H1 (cell line): ENCODE data around the gene RMND5B. TPM values are rescaled to one million over a fixed set of nuclear protein-coding genes. Genes with fewer than 3 reads are reported as not detected.

Experiments
- CTCF ChIA-PET: fragments of 300-600 bp; sonication (Branson Sonifier 250); formaldehyde crosslinking; loops from one replicate; lab custom pipeline; 2021; ENCODE audit not compliant: partially characterized antibody; lab: Charles Lee
- POLR2A ChIA-PET: fragments of 300-600 bp; sonication (Branson Sonifier 250); formaldehyde crosslinking; loops from one replicate; lab custom pipeline; 2021; ENCODE audit warnings: inconsistent platforms; ENCODE audit not compliant: partially characterized antibody; lab: Charles Lee
- DNase-seq, 2 experiments: peaks; one replicate each; pipeline versions ENCODE4 v3.0.0 to v3.0.0-alpha.2; 2010 to 2022; ENCODE audit warnings: low spot score in 2 of 2, low read depth in 1 of 2, mixed read lengths in 1 of 2
- FAIRE-seq: peaks from 2 replicates; lab custom pipeline; 2011; peaks lifted over from hg19 to GRCh38; lab: Jason Lieb, UNC
- H2AFZ ChIP-seq: 2 replicates; pipeline ENCODE4 v1.8.1; 2012; ENCODE audit warnings: low read length, inconsistent platforms
- H2AK5ac ChIP-seq: 2 replicates; pipeline ENCODE4 v1.6.1; 2013; ENCODE audit warnings: low read depth, low read length
- H2BK120ac ChIP-seq: replicated peaks from 2 replicates; pipeline ENCODE3; 2013; ENCODE audit warnings: low read depth, low read length, inconsistent platforms
- H2BK12ac ChIP-seq: 2 replicates; pipeline ENCODE4 v1.6.1; 2013; ENCODE audit warnings: low read depth, low read length
- H2BK15ac ChIP-seq: 2 replicates; pipeline ENCODE4 v1.6.1; 2013; ENCODE audit warnings: low read length
- H2BK20ac ChIP-seq: 2 replicates; pipeline ENCODE4 v1.6.1; 2013; ENCODE audit warnings: low read length
- H2BK5ac ChIP-seq: 2 replicates; pipeline ENCODE4 v1.6.1; 2013; ENCODE audit warnings: low read depth, low read length
- H3K14ac ChIP-seq: 2 replicates; pipeline ENCODE4 v1.6.1; 2013; ENCODE audit warnings: inconsistent platforms; ENCODE audit not compliant: insufficient read length
- H3K18ac ChIP-seq: 2 replicates; pipeline ENCODE4 v1.6.1; 2013; ENCODE audit warnings: low read length; ENCODE audit errors: extremely low read depth
- H3K23ac ChIP-seq: 2 replicates; pipeline ENCODE4 v1.6.1; 2013; ENCODE audit warnings: inconsistent platforms; ENCODE audit not compliant: insufficient read length
- H3K23me2 ChIP-seq: 2 replicates; pipeline ENCODE4 v1.6.1; 2013; ENCODE audit warnings: low read depth, low read length
- H3K27ac ChIP-seq: 2 replicates; pipeline ENCODE4 v1.6.1; 2011; ENCODE audit warnings: low read depth, low read length, inconsistent platforms
- H3K27me3 ChIP-seq, 4 experiments: replicated peaks in 1 of 4; 1 replicate in 1 of 4; 2 replicates in 3 of 4; pipeline versions ENCODE4 v1.6.1 to v1.8.1; 2011 to 2013; ENCODE audit warnings: low read length in 3 of 4, mild to moderate bottlenecking in 3 of 4, inconsistent platforms in 2 of 4, mixed read lengths in 2 of 4, moderate library complexity in 1 of 4; ENCODE audit not compliant: control insufficient read depth in 3 of 4, insufficient read depth in 3 of 4; ENCODE audit errors: extremely low read depth in 1 of 4
- H3K36me3 ChIP-seq, 4 experiments: 2 replicates each; pipeline versions ENCODE4 v1.6.1 to v1.8.1; 2011 to 2013; ENCODE audit warnings: mild to moderate bottlenecking in 4 of 4, low read length in 3 of 4, moderate library complexity in 2 of 4, control low read depth in 1 of 4, inconsistent platforms in 1 of 4; ENCODE audit not compliant: insufficient read depth in 4 of 4, control insufficient read depth in 2 of 4
- H3K4ac ChIP-seq: replicated peaks from 2 replicates; pipeline ENCODE3; 2013; ENCODE audit warnings: low read length, low read depth, mixed read lengths, inconsistent platforms; ENCODE audit not compliant: insufficient read length
- H3K4me1 ChIP-seq, 4 experiments: replicated peaks in 1 of 4; 1 replicate in 1 of 4; 2 replicates in 3 of 4; pipeline versions ENCODE4 v1.6.1 to v1.8.1; 2011 to 2013; ENCODE audit warnings: low read length in 3 of 4, inconsistent platforms in 2 of 4, mixed read lengths in 1 of 4; ENCODE audit not compliant: insufficient read depth in 4 of 4, control insufficient read depth in 3 of 4
- H3K4me2 ChIP-seq, 2 experiments: 2 replicates each; pipeline versions ENCODE4 v1.6.1 to v1.8.1; 2011 to 2013; ENCODE audit warnings: low read depth in 2 of 2, low read length in 2 of 2, control low read depth in 1 of 2, inconsistent platforms in 1 of 2, mild to moderate bottlenecking in 1 of 2; ENCODE audit not compliant: insufficient read depth in 1 of 2
- H3K4me3 ChIP-seq, 4 experiments: fragments of 200-600, 300-600 bp in 1 of 4; sonication (generic), shearing (Covaris generic), sonication (Bioruptor Twin) in 1 of 4; 2 replicates each; pipeline versions ENCODE4 v1.5.1 to v1.8.1; 2011 to 2016; ENCODE audit warnings: low read length in 4 of 4, low read depth in 3 of 4, control low read depth in 2 of 4, inconsistent platforms in 2 of 4, mild to moderate bottlenecking in 2 of 4, mixed read lengths in 1 of 4, moderate library complexity in 1 of 4; ENCODE audit not compliant: insufficient read depth in 2 of 4; ENCODE audit errors: extremely low read depth in 1 of 4
- H3K56ac ChIP-seq: replicated peaks from 2 replicates; pipeline ENCODE3; 2013; ENCODE audit warnings: low read depth, mild to moderate bottlenecking, mixed read lengths, low read length, inconsistent platforms; ENCODE audit not compliant: insufficient read length
- H3K79me1 ChIP-seq: 2 replicates; pipeline ENCODE4 v1.6.1; 2013; ENCODE audit warnings: low read depth, low read length, control low read depth
- H3K79me2 ChIP-seq, 2 experiments: 2 replicates each; pipeline versions ENCODE4 v1.6.1 to v1.8.1; 2012 to 2013; ENCODE audit warnings: low read length in 2 of 2, mild to moderate bottlenecking in 2 of 2, inconsistent platforms in 1 of 2; ENCODE audit not compliant: insufficient read depth in 2 of 2, control insufficient read depth in 1 of 2
- H3K9ac ChIP-seq, 4 experiments: replicated peaks in 1 of 4; 1 replicate in 1 of 4; 2 replicates in 3 of 4; pipeline versions ENCODE4 v1.6.1 to v1.8.1; 2011 to 2013; ENCODE audit warnings: low read depth in 3 of 4, low read length in 3 of 4, control low read depth in 2 of 4, mild to moderate bottlenecking in 2 of 4, moderate library complexity in 2 of 4, inconsistent platforms in 1 of 4; ENCODE audit errors: extremely low read depth in 1 of 4
- H3K9me3 ChIP-seq, 2 experiments: 2 replicates each; pipeline versions ENCODE4 v1.6.1 to v1.8.1; 2012 to 2013; ENCODE audit warnings: mild to moderate bottlenecking in 2 of 2, moderate library complexity in 2 of 2, control low read depth in 1 of 2, inconsistent platforms in 1 of 2, low read depth in 1 of 2, low read length in 1 of 2, mixed read lengths in 1 of 2; ENCODE audit not compliant: insufficient read depth in 2 of 2
- H4K20me1 ChIP-seq, 2 experiments: replicated peaks in 1 of 2; 2 replicates each; pipeline versions ENCODE3 to v1.8.1; 2011 to 2013; ENCODE audit warnings: inconsistent platforms in 2 of 2, low read length in 2 of 2, mild to moderate bottlenecking in 1 of 2; ENCODE audit not compliant: insufficient read depth in 2 of 2, control insufficient read depth in 1 of 2
- H4K5ac ChIP-seq: 2 replicates; pipeline ENCODE4 v1.6.1; 2013; ENCODE audit warnings: low read length, low read depth, mixed read lengths, inconsistent platforms; ENCODE audit not compliant: insufficient read length
- H4K8ac ChIP-seq: 2 replicates; pipeline ENCODE4 v1.8.0; 2013; ENCODE audit warnings: mild to moderate bottlenecking, moderate library complexity, low read length, inconsistent platforms; ENCODE audit not compliant: insufficient read depth; ENCODE audit errors: extremely low read depth
- H4K91ac ChIP-seq: replicated peaks from 2 replicates; pipeline ENCODE3; 2013; ENCODE audit warnings: low read length, mixed read lengths, inconsistent platforms; ENCODE audit not compliant: insufficient read length
- ATF2 ChIP-seq: IDR thresholded peaks from 2 replicates; pipeline ENCODE4 v1.6.1; 2012; ENCODE audit warnings: low read length, inconsistent platforms
- CTCF ChIP-seq, 3 experiments: IDR thresholded peaks; 1 replicate in 2 of 3; 2 replicates in 1 of 3; pipeline versions ENCODE4 v1.5.1 to v1.6.1; 2011; ENCODE audit warnings: low read length in 3 of 3, mild to moderate bottlenecking in 3 of 3, inconsistent platforms in 2 of 3, low read depth in 1 of 3, moderate library complexity in 1 of 3; ENCODE audit not compliant: insufficient read depth in 1 of 3; ENCODE audit errors: control extremely low read depth in 1 of 3
- NRF1 ChIP-seq: IDR thresholded peaks from 2 replicates; pipeline ENCODE4 v1.6.1; 2011; ENCODE audit warnings: mild to moderate bottlenecking, low read depth, low read length, improper control_type of control experiment
- POLR2A ChIP-seq, 2 experiments: IDR thresholded peaks; 1 replicate in 1 of 2; 2 replicates in 1 of 2; pipeline ENCODE4 v1.6.1; 2011; ENCODE audit warnings: low read depth in 2 of 2, low read length in 2 of 2, mild to moderate bottlenecking in 2 of 2; ENCODE audit errors: control extremely low read depth in 1 of 2
- POLR2AphosphoS5 ChIP-seq: IDR thresholded peaks from 2 replicates; pipeline ENCODE4 v1.6.1; 2011; ENCODE audit warnings: low read depth, low read length
- RAD21 ChIP-seq, 2 experiments: IDR thresholded peaks in 1 of 2; conservative IDR thresholded peaks in 1 of 2; 2 replicates each; pipeline ENCODE4 v1.6.1; 2011; ENCODE audit warnings: low read depth in 2 of 2, low read length in 2 of 2, improper control_type of control experiment in 1 of 2, inconsistent platforms in 1 of 2, mild to moderate bottlenecking in 1 of 2, moderate library complexity in 1 of 2
- SIX5 ChIP-seq: IDR thresholded peaks from 2 replicates; pipeline ENCODE4 v1.6.1; 2011; ENCODE audit warnings: mild to moderate bottlenecking, low read depth, low read length
- WGBS, 2 experiments: shearing (Covaris generic) in 1 of 2; methylation state at CpG; one replicate each; pipeline versions ENCODE4 v1.1.6 to v1.1.7; 2013 to 2015; ENCODE audit warnings: low lambda C conversion rate in 2 of 2, mixed read lengths in 2 of 2, inconsistent platforms in 1 of 2, low coverage in 1 of 2, missing lambda C conversion rate in 1 of 2; ENCODE audit not compliant: insufficient replicate concordance in 2 of 2, insufficient coverage in 1 of 2, insufficient read length in 1 of 2; ENCODE audit errors: extremely low coverage in 1 of 2, missing lambda C conversion rate in 1 of 2; 5-methylcytosine and 5-hydroxymethylcytosine counted together
- polyA plus RNA-seq, 7 experiments: library from polyadenylated mRNA; depleted of rRNA in 3 of 7; stranded (reverse) in 5 of 7; unstranded in 2 of 7; fragments of >200 nt in 5 of 7; fragments of 200-250 nt in 2 of 7; gene quantifications; 1 replicate in 5 of 7; 2 replicates in 1 of 7; 4 replicates in 1 of 7; pipeline versions ENCODE4 v1.2.1 to v1.2.3, GENCODE V29; 2011 to 2013; ENCODE audit warnings: missing spikeins in 2 of 7, mixed read lengths in 2 of 7
- total RNA-seq: library from RNA; stranded (reverse); fragmentation: NEBNext Ultra II Directional; extraction: Animal tissue kit (Norgen Biotek cat#: 25700); gene quantifications from 2 replicates; pipeline ENCODE4 v1.2.1, GENCODE V29; 2021

Gene RMND5B
- total and polyA plus RNA-seq, 2 of the 8 experiments (the other 6 are each of a cell fraction or from before 2014, with no cell fraction given) = 75.9 to 90.2 TPM

GRCh38 chr5:178150977-178151734, 20.3 kb downstream of the RMND5B start:
- FAIRE-seq = no peak
- H2BK120ac ChIP-seq = no peak overlapping the region
- H2BK5ac ChIP-seq = no peak overlapping the region
- no peak overlapping the region for H3K4ac ChIP-seq
- H3K79me2 ChIP-seq = peaks cover 0 to 12% of the 10 kb centered on the region in 2 experiments; a peak in 2 of 4 replicates
- no peak overlapping the region for H3K14ac ChIP-seq
- H3K9ac ChIP-seq = no peak overlapping the region
- H3K79me1 ChIP-seq = peaks cover 6% of the 10 kb centered on the region
- no peak for DNase-seq
- no peak overlapping the region for H3K27ac ChIP-seq
- no peak overlapping the region for H3K56ac ChIP-seq
- ChIA-PET CTCF (interaction anchor here (0.9 to 24.6 kb wide), 5 partner anchors 16 to 84 kb away, joined by 3 to 515 read pairs (median 103); no protein-coding TSS in a partner anchor), POLR2A (interaction anchor here (0.6 to 40.7 kb wide), 15 partner anchors 9 to 80 kb away, joined by 3 to 1250 read pairs (median 8); partner anchors contain the start of genes HNRNPAB, N4BP3 and RMND5B)
- no peak overlapping the region for H3K23ac ChIP-seq
- H3K27me3 ChIP-seq = no peaks in the 10 kb centered on the region
- no peak overlapping the region for H2AFZ ChIP-seq
- peaks cover 18% of the 10 kb centered on the region in 2 experiments for H4K20me1 ChIP-seq
- no peak overlapping the region for H4K5ac ChIP-seq
- H2BK12ac ChIP-seq = no peak overlapping the region
- H2BK20ac ChIP-seq = no peak overlapping the region
- 87% methylated on average over 11 of the region's 11 CpGs; no CpG with 5 or more reads in 1 of the 2 experiments for WGBS, 2 experiments
- H4K8ac ChIP-seq = no peak overlapping the region
- H3K4me2 ChIP-seq = no peak overlapping the region
- no peak overlapping the region for H3K4me3 ChIP-seq
- no peak overlapping the region for H3K18ac ChIP-seq
- no peak overlapping the region for H2BK15ac ChIP-seq
- peaks cover 6% of the 10 kb centered on the region; the same call in 1 of the 2 replicates for H3K23me2 ChIP-seq
- H3K4me1 ChIP-seq = peaks cover 0 to 3% (median 2%) of the 10 kb centered on the region in 4 experiments; a peak in 5 of 7 replicates
- no peak overlapping the region for H2AK5ac ChIP-seq
- H4K91ac ChIP-seq = no peak overlapping the region
- H3K9me3 ChIP-seq = no peaks in the 10 kb centered on the region
- H3K36me3 ChIP-seq = peaks cover 43 to 56% (median 47%) of the 10 kb centered on the region in 4 experiments
- peak; percentile 54 for TF ChIP-seq POLR2AphosphoS5
- no peak for TF ChIP-seq NRF1
- TF ChIP-seq RAD21 (IDR thresholded peaks at IDR 0.05 in 1 of 2, conservative IDR thresholded peaks at IDR 0.05 in 1 of 2; ENCODE audit: low read depth in 2 of 2, low read length in 2 of 2) = 0 out of 4 replicates have a peak, but pooled peaks of 1 of the 2 experiments have one; percentile 16
- TF ChIP-seq CTCF (IDR thresholded peaks at IDR 0.05; ENCODE audit: control extremely low read depth in 1 of 3, insufficient read depth in 1 of 3, low read depth in 1 of 3, low read length in 3 of 3) = peak in 1 of 3 experiments; percentile 35; a peak in 2 of 4 replicates
- TF ChIP-seq SIX5 = no peak
- TF ChIP-seq ATF2 = no peak
- peak in 1 of 2 experiments; percentile 81; a peak in 1 of 3 replicates for TF ChIP-seq POLR2A (IDR thresholded peaks at IDR 0.05; ENCODE audit: control extremely low read depth in 1 of 2, low read depth in 2 of 2, low read length in 2 of 2)
